Ovary (tissue), 9 donors: Measurements from ENCODE around the gene KCNJ5. TPM values are rescaled to one million over a fixed set of nuclear protein-coding genes. Genes with fewer than 3 reads are reported as not detected.
A peak's percentile ranks its signal among the peaks of the same experiment; 100 is the strongest.

Experiments used
- DNase-seq, 5 donors: peaks; one replicate each; pipeline ENCODE4 v3.0.0-alpha.2; 2019 to 2020
- H3K27ac ChIP-seq, 2 donors: fragments of 200-600 bp; one replicate each; pipeline versions ENCODE4 v1.5.1 to v1.8.0; 2019 to 2022
- H3K27me3 ChIP-seq: fragments of 200-600 bp; one replicate; pipeline ENCODE4 v1.8.0; 2022
- H3K36me3 ChIP-seq: fragments of 200-600 bp; sonication (generic); one replicate; pipeline ENCODE4 v1.5.1; 2019
- H3K4me1 ChIP-seq: one replicate; pipeline ENCODE4 v1.8.1; 2013; ENCODE audit warnings: mild to moderate bottlenecking, moderate library complexity; ENCODE audit not compliant: insufficient read depth
- H3K4me3 ChIP-seq: fragments of 200-600 bp; sonication (generic); one replicate; pipeline ENCODE4 v1.5.1; 2017
- H3K9me3 ChIP-seq, 2 donors: fragments of 200-600 bp in 1 of 2; sonication (generic) in 1 of 2; one replicate each; pipeline versions ENCODE4 v1.5.1 to v1.8.1; 2013 to 2019; ENCODE audit warnings: mild to moderate bottlenecking in 1 of 2, moderate library complexity in 1 of 2
- EP300 ChIP-seq: sonication (generic); formaldehyde crosslinking; IDR thresholded peaks from one replicate; pipeline ENCODE4 v1.6.1; 2017; ENCODE audit warnings: antibody characterized with exemption
- POLR2A ChIP-seq: fragments of 450-650 bp; IDR thresholded peaks from one replicate; pipeline ENCODE4 v1.6.1; 2017; ENCODE audit warnings: antibody characterized with exemption, mild to moderate bottlenecking, moderate library complexity
- WGBS, 3 donors: extraction: QIAGEN DNeasy Blood & Tissue Kit in 1 of 3; methylation state at CpG; one replicate each; pipeline versions ENCODE4 v1.1.5 to v1.1.7; 2013 to 2017; 5-methylcytosine and 5-hydroxymethylcytosine counted together
- intact Hi-C, 4 donors: fragments of 100-400 bp; cut with DNase I; formaldehyde crosslinking; loops; one replicate each; pipeline versions ENCODE4 v1.11.0 to v1.15.1; 2022 to 2023
- polyA plus RNA-seq, 2 donors: library from polyadenylated mRNA; stranded (reverse); fragments of 200-250 nt in 1 of 2; fragments of 350-450 nt in 1 of 2; fragmentation: Illumina TruSeq in 1 of 2; extraction: RNeasy Lipid Tissue Mini Kit (QIAGEN cat#74804) in 1 of 2; gene quantifications; one replicate each; pipeline ENCODE4 v1.2.3, GENCODE V29; 2013 to 2014
- total RNA-seq, 7 donors: library from RNA; depleted of rRNA in 2 of 7; stranded (reverse); fragments of >200 nt in 2 of 7; fragmentation: NEBNext Ultra II Directional in 3 of 7; extraction: Animal tissue kit (Norgen Biotek cat#: 25700) in 3 of 7; gene quantifications; one replicate each; pipeline versions ENCODE4 v1.1.0 to v1.2.4, GENCODE V29; 2016 to 2023
- TF ChIP-seq, protein P1 (sequence below), 3 donors: fragments of 450-650 bp in 2 of 3; fragments of 200-600 bp in 1 of 3; IDR thresholded peaks; one replicate each; pipeline versions ENCODE4 v1.5.1 to v1.8.0; 2016 to 2022; ENCODE audit warnings: antibody characterized with exemption in 3 of 3, mild to moderate bottlenecking in 1 of 3
- donor health status: DM: no; HTN: no; CAD: no; lungs with moderate emphysema.
- donor health status: DM: no; HTN: no; CAD: no.
- donor health status: Bipolar disorder and iron deficiency.
- donor health status: DM: yes; HTN: yes; CAD: no.
- donor health status: DM: no; HTN: no; CAD: no.
- donor health status: DM: yes; HTN: yes; CAD: no.

The KCNJ5 gene
- total and polyA plus RNA-seq, 9 donors = 0.42 to 3.7 (median 2.0) TPM

GRCh38 chr11:128856241-128856640 is 34.9 kb upstream of the KCNJ5 start:
- TF ChIP-seq EP300 (no peak), POLR2A (no peak)
- TF ChIP-seq, protein P1, sequence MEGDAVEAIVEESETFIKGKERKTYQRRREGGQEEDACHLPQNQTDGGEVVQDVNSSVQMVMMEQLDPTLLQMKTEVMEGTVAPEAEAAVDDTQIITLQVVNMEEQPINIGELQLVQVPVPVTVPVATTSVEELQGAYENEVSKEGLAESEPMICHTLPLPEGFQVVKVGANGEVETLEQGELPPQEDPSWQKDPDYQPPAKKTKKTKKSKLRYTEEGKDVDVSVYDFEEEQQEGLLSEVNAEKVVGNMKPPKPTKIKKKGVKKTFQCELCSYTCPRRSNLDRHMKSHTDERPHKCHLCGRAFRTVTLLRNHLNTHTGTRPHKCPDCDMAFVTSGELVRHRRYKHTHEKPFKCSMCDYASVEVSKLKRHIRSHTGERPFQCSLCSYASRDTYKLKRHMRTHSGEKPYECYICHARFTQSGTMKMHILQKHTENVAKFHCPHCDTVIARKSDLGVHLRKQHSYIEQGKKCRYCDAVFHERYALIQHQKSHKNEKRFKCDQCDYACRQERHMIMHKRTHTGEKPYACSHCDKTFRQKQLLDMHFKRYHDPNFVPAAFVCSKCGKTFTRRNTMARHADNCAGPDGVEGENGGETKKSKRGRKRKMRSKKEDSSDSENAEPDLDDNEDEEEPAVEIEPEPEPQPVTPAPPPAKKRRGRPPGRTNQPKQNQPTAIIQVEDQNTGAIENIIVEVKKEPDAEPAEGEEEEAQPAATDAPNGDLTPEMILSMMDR (IDR thresholded peaks at IDR 0.05) = no peak
- H3K36me3 ChIP-seq = no peaks in the 10 kb centered on the region
- WGBS, 3 donors = 90 to 93% (median 93%) methylated on average over 6 of the region's 6 CpGs
- no peaks in the 10 kb centered on the region for H3K9me3 ChIP-seq
- intact Hi-C loops = no loop called here
- no peak for DNase-seq
- H3K27ac ChIP-seq = no peak overlapping the region
- H3K4me1 ChIP-seq = peaks cover 6% of the 10 kb centered on the region
- H3K4me3 ChIP-seq = no peak overlapping the region
- no peaks in the 10 kb centered on the region for H3K27me3 ChIP-seq

DNA sequence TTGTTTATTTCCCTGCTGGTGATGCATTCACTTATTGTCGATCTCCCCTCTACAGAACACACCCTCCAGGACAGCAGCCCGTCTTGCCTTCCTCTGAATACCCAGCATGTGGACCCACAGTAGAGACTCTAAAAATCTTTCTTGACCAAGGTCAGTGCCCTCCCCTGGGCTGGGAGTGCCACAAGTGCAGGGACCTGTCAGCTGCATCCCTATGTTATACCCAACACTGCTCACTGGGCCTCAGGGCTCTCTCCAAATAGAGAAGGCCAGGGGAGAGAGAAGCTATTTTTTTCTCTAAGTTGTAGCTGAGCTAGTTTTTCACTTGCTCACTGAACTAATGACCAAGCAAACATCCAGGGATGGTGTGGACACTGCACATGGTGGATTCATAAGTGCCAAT is 33.8 kb upstream of the KCNJ5 start:
- WGBS, 3 donors = 92 to 96% (median 93%) methylated on average over 2 of the region's 2 CpGs
- Histone ChIP-seq H3K27ac (no peak overlapping the region), H3K27me3 (no peaks in the 10 kb centered on the region), H3K36me3 (no peaks in the 10 kb centered on the region), H3K4me1 (peaks cover 6% of the 10 kb centered on the region), H3K4me3 (no peak overlapping the region), H3K9me3 (no peaks in the 10 kb centered on the region)
- no peak for DNase-seq
- TF ChIP-seq EP300 (no peak), POLR2A (no peak)
- TF ChIP-seq, protein P1 (IDR thresholded peaks at IDR 0.05) = no peak
- intact Hi-C loops = no loop called here

GRCh38 chr11:128859563-128860441 is 31.4 kb upstream of the KCNJ5 start:
- WGBS, 3 donors = 24 to 36% (median 27%) methylated on average over 33 of the region's 33 CpGs

GRCh38 chr11:128860571-128861361 is 30.4 kb upstream of the KCNJ5 start:
- no peaks in the 10 kb centered on the region for H3K36me3 ChIP-seq
- H3K27me3 ChIP-seq = no peaks in the 10 kb centered on the region
- TF ChIP-seq, protein P1 (IDR thresholded peaks at IDR 0.05) = no peak
- TF ChIP-seq EP300 (no peak), POLR2A (no peak)
- H3K27ac ChIP-seq = no peak overlapping the region
- WGBS, 3 donors = 89 to 92% (median 90%) methylated on average over 16 of the region's 16 CpGs
- DNase-seq = no peak
- H3K9me3 ChIP-seq = no peaks in the 10 kb centered on the region
- intact Hi-C loops = no loop called here
- H3K4me1 ChIP-seq = peaks cover 6% of the 10 kb centered on the region
- H3K4me3 ChIP-seq = no peak overlapping the region

More at GRCh38 chr11:128859563-128860441, 31.4 kb upstream of the KCNJ5 start:
- no peaks in the 10 kb centered on the region for H3K9me3 ChIP-seq
- TF ChIP-seq, protein P1 (IDR thresholded peaks at IDR 0.05) = peak in 2 of 3 donors; percentile 40 to 68
- no peak for TF ChIP-seq POLR2A
- DNase-seq = peak; percentile 41 to 78 (median 57)
- H3K27me3 ChIP-seq = no peaks in the 10 kb centered on the region
- intact Hi-C loops = no loop called here
- H3K4me1 ChIP-seq = peaks cover 6% of the 10 kb centered on the region
- no peak overlapping the region for H3K27ac ChIP-seq
- H3K4me3 ChIP-seq = no peak overlapping the region
- no peaks in the 10 kb centered on the region for H3K36me3 ChIP-seq
